OCI-LY3 (cell line): ENCODE measurements around the gene SHISA7.

Experiments
- H2AFZ ChIP-seq: fragments of 200-600, 300-600 bp; shearing (Covaris generic); 2 replicates; pipeline ENCODE4 v1.6.0; 2014; ENCODE audit warnings: antibody characterized with exemption, low read depth, low read length
- H3K27ac ChIP-seq: fragments of 200-600, 300-600 bp; sonication (generic); 2 replicates; pipeline ENCODE4 v1.5.1; 2014; ENCODE audit warnings: mild to moderate bottlenecking, low read length, moderate library complexity, mixed read lengths
- H3K27me3 ChIP-seq: fragments of 200-600, 300-600 bp; sonication (generic); 2 replicates; pipeline ENCODE4 v1.6.1; 2014; ENCODE audit warnings: low read depth, low read length, mixed read lengths
- H3K36me3 ChIP-seq: fragments of 200-600, 300-600 bp; sonication (generic); replicated peaks from 2 replicates; pipeline ENCODE3; 2014; ENCODE audit warnings: low read depth, low read length, mixed read lengths
- H3K4me1 ChIP-seq: fragments of 300-600, 200-600 bp; sonication (generic); 2 replicates; pipeline ENCODE4 v1.6.1; 2014; ENCODE audit warnings: low read length, mixed read lengths
- H3K4me2 ChIP-seq: fragments of 200-600, 300-600 bp; sonication (generic); 2 replicates; pipeline ENCODE4 v1.6.1; 2014; ENCODE audit warnings: low read length, mixed read lengths
- H3K4me3 ChIP-seq: fragments of 300-600, 200-600 bp; sonication (generic); 2 replicates; pipeline ENCODE4 v1.5.1; 2014; ENCODE audit warnings: antibody characterized with exemption, mild to moderate bottlenecking, low read length, moderate library complexity
- H3K79me2 ChIP-seq: fragments of 300-600, 200-600 bp; shearing (Covaris generic); 2 replicates; pipeline ENCODE4 v1.6.1; 2014; ENCODE audit warnings: mild to moderate bottlenecking, low read length, mixed read lengths
- H3K9ac ChIP-seq: fragments of 300-600, 200-600 bp; shearing (Covaris generic); 2 replicates; pipeline ENCODE4 v1.6.0; 2014; ENCODE audit warnings: mild to moderate bottlenecking, low read length, moderate library complexity
- H3K9me3 ChIP-seq: fragments of 200-600, 300-600 bp; shearing (Covaris generic); 2 replicates; pipeline ENCODE4 v1.6.1; 2014; ENCODE audit warnings: low read length, mixed read lengths; ENCODE audit not compliant: insufficient read depth
- H4K20me1 ChIP-seq: fragments of 200-600, 300-600 bp; sonication (generic); 2 replicates; pipeline ENCODE4 v1.6.1; 2016; ENCODE audit warnings: low read length, mixed read lengths; ENCODE audit not compliant: insufficient read depth
- EZH2phosphoT487 ChIP-seq: fragments of 200-600 bp; shearing (Covaris generic); IDR thresholded peaks from 2 replicates; pipeline ENCODE4 v1.6.1; 2018; ENCODE audit warnings: antibody characterized with exemption, mixed run types, low read depth
- TF ChIP-seq, protein P1 (sequence below): fragments of 200-600, 300-600 bp; sonication (generic); IDR thresholded peaks from 2 replicates; pipeline ENCODE4 v1.5.1; 2014; ENCODE audit warnings: antibody characterized with exemption, low read length, low read depth

Gene SHISA7

DNA sequence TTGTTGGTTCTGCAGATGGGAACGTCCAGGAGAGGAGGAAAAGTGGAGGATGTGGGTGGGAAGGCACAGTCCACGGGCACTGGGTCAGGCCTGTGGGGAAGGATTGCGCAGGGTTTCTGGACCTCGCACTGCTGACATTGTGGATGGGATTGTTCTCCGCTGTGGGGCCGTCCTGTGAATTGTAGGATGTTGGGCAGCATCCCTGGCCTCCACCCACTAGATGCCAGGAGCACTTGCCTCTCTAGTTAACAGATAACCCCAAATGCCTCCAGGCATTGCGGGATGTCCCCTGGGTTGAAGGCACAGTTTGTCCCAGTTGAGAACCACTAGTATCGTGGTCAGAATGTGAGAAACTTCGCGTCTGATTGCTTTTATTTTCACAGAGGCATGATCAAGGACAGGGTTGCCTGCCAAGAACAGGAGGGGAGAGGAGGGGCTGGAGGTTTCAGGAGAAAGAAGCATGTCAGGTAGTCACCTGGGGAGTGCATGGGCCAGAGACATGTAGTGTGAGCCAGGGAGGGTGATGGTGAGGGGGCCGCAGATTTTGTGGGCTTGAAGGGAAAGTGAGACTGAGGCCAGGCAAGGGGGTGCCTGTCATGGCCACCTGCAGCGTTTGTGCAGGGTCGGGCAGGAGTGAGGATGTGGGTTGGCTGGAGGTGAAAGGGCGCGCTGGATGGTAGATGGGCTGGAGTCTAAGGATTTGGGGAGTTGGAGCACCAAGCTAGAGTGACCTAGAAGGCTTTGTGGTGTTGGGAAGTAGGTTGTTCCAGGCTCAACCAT lies 36.5 kb upstream of the SHISA7 start:
- Histone ChIP-seq H3K4me3 (no peak overlapping the region), H3K4me1 (peaks cover 15% of the 10 kb centered on the region), H3K27ac (no peak overlapping the region), H3K36me3 (peaks cover 5% of the 10 kb centered on the region), H3K4me2 (no peak overlapping the region), H3K9ac (no peak overlapping the region), H3K79me2 (peaks cover 9% of the 10 kb centered on the region), H2AFZ (no peak overlapping the region), H4K20me1 (no peaks in the 10 kb centered on the region), H3K9me3 (no peaks in the 10 kb centered on the region), H3K27me3 (no peaks in the 10 kb centered on the region)
- no peak for TF ChIP-seq EZH2phosphoT487
- TF ChIP-seq, protein P1, sequence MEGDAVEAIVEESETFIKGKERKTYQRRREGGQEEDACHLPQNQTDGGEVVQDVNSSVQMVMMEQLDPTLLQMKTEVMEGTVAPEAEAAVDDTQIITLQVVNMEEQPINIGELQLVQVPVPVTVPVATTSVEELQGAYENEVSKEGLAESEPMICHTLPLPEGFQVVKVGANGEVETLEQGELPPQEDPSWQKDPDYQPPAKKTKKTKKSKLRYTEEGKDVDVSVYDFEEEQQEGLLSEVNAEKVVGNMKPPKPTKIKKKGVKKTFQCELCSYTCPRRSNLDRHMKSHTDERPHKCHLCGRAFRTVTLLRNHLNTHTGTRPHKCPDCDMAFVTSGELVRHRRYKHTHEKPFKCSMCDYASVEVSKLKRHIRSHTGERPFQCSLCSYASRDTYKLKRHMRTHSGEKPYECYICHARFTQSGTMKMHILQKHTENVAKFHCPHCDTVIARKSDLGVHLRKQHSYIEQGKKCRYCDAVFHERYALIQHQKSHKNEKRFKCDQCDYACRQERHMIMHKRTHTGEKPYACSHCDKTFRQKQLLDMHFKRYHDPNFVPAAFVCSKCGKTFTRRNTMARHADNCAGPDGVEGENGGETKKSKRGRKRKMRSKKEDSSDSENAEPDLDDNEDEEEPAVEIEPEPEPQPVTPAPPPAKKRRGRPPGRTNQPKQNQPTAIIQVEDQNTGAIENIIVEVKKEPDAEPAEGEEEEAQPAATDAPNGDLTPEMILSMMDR, result no peak

- no peak overlapping the region for H2AFZ ChIP-seq
- no peaks in the 10 kb centered on the region for H3K9me3 ChIP-seq
- peaks cover 9% of the 10 kb centered on the region for H3K79me2 ChIP-seq
- no peaks in the 10 kb centered on the region for H4K20me1 ChIP-seq
- H3K27ac ChIP-seq, result no peak overlapping the region
- H3K4me1 ChIP-seq, result peaks cover 10% of the 10 kb centered on the region
- H3K4me3 ChIP-seq, result no peak overlapping the region
- no peak overlapping the region for H3K4me2 ChIP-seq
- peaks cover 5% of the 10 kb centered on the region for H3K36me3 ChIP-seq
- no peaks in the 10 kb centered on the region for H3K27me3 ChIP-seq
- H3K9ac ChIP-seq, result no peak overlapping the region
- TF ChIP-seq, protein P1, result no peak
- TF ChIP-seq EZH2phosphoT487, result no peak
These were observed 35.9 kb upstream of the SHISA7 start for GRCh38 chr19:55479045-55479444.

GRCh38 chr19:55478364-55478763 lies 35.3 kb upstream of the SHISA7 start:
- Histone ChIP-seq H2AFZ (no peak overlapping the region), H3K4me2 (no peak overlapping the region), H3K27me3 (no peaks in the 10 kb centered on the region), H4K20me1 (no peaks in the 10 kb centered on the region), H3K36me3 (peaks cover 5% of the 10 kb centered on the region), H3K9ac (no peak overlapping the region), H3K4me3 (0 out of 2 replicates have a peak overlapping the region, but pooled peaks have one; percentile 84), H3K79me2 (peaks cover 9% of the 10 kb centered on the region), H3K4me1 (peaks cover 10% of the 10 kb centered on the region), H3K9me3 (no peaks in the 10 kb centered on the region), H3K27ac (no peak overlapping the region)
- no peak for TF ChIP-seq EZH2phosphoT487
- TF ChIP-seq, protein P1, result no peak

GRCh38 chr19:55477905-55478304 lies 34.8 kb upstream of the SHISA7 start:
- H3K4me3 ChIP-seq, result peak overlapping the region; percentile 84
- H3K36me3 ChIP-seq, result peaks cover 2% of the 10 kb centered on the region
- H2AFZ ChIP-seq, result no peak overlapping the region
- no peaks in the 10 kb centered on the region for H3K9me3 ChIP-seq
- peaks cover 10% of the 10 kb centered on the region for H3K4me1 ChIP-seq
- no peak for TF ChIP-seq EZH2phosphoT487
- TF ChIP-seq, protein P1, result no peak
- no peaks in the 10 kb centered on the region for H4K20me1 ChIP-seq
- peaks cover 9% of the 10 kb centered on the region for H3K79me2 ChIP-seq
- no peak overlapping the region for H3K27ac ChIP-seq
- H3K9ac ChIP-seq, result no peak overlapping the region
- peak overlapping the region; percentile 67 for H3K4me2 ChIP-seq
- H3K27me3 ChIP-seq, result no peaks in the 10 kb centered on the region
